GM21737 (cell line): Measurements from ENCODE around the gene ARL17B.
"Not testable (repeated sequence)": the region's sequence is repeated elsewhere in the genome, so short reads cannot be mapped to it uniquely, and the experiment has no call there.

Experiments used
- ATAC-seq: cut with Tn5 transposase; IDR thresholded peaks from one replicate; pipeline ENCODE4 v1.9.1; 2021; ENCODE audit warnings: mild to moderate bottlenecking, moderate library complexity; ENCODE audit not compliant: unreplicated experiment

Gene ARL17B

DNA sequence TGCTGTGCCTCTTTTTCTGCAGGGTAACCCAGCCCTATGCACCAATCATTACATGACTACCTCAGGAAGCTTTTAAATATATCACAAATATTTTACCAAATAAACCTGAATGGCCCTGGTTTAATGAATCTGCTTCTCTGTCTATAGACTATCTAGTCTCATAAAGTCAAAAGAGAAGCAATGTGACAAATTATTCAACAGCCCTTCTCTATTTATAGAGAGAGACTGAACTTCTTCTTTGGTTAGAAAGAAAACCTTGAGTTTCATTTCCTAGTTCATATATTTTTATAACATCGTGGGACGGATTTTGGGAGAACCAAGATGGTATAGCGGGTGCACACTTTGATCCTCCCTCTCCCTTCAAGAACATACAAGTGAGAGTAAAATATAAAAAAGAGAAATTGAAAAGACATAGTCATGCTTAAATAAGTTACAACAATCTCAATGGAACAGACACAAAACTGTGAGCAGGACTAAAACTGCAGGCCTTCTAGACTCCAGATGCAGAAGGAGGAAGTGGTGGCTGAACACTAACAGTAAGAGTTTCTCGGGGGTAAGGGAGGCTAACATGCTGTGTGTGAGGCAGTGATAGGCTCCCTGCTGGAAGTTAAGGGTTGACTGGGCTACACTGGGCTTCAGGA lies 70.5 kb downstream of the ARL17B start:
- peak; percentile 94 for ATAC-seq

DNA sequence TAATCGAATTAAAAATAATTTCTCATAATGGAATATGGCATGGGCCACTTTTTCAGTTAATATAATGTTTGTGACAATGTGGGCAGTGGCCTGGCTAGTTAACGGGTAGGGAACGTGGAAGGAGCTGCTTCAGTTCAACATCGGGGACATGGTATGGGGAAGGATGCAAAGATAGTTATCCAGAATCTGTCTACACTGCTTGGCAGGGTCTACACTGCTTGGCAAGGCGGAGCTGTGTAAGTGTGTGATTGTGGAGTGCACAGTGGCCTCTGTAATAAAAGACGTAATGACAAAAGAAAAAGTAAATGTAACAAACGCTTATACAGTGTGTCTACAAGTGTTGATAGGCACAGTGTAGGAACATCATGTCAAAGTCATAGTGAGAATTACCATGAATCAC lies 74.0 kb downstream of the ARL17B start:
- not testable (repeated sequence) for ATAC-seq

DNA sequence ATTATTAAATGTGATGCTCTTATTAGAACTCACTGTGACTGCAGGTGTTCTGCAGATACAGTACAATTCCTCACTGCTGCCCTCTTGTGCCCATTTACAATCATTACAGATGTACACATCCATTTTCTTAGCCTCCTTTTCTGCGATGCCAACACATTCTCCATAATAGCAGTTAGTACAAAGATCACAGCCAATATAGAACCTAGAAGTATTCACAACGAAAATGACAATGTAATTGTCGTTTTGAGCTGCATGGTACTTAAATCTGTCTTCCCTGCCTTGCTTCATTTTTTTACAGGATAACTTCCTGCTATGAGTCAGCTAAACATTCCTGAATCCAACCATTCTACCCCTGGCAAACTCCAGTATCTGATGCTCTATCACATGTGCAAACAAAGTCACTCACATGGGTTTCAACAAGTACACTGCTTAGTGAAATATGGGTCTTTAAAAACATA lies 74.8 kb downstream of the ARL17B start:
- ATAC-seq, result not testable (repeated sequence)

DNA sequence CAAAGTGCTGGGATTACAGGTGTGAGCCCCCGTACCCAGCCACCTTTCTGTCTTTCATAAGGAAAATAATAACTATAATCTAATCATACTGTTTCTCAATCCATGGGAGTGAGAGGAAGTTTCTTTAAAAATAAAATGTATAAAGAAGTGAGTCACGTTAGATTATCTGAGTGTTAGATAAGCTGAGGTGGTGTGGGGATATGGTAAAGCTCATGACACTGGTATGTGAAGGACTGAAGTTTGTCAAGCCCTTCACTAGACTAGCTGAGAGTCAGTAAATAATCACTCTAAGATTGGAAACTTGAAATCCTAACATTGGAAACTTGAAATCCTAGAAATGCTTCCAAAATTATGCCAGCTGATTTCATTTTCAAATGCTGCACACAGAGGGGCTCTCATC lies 76.1 kb downstream of the ARL17B start:
- not testable (repeated sequence) for ATAC-seq

DNA sequence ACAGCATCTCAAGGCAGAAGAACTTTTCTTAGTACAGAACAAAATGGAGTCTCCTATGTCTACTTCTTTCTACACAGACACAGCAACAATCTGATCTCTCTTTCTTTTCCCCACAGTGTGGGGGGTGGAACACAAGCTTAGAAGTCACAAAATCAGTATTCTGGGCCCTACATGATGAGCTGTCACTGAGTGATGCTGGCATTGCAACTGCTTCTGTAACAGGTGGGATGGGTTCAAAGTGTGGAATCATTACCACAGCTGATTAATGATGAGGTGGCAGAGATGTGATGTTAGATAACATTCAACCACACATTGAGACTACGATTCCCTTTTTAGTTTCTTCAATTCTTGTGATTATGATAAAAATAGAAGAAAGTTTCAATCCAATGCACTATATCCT lies 77.1 kb downstream of the ARL17B start:
- not testable (repeated sequence) for ATAC-seq

DNA sequence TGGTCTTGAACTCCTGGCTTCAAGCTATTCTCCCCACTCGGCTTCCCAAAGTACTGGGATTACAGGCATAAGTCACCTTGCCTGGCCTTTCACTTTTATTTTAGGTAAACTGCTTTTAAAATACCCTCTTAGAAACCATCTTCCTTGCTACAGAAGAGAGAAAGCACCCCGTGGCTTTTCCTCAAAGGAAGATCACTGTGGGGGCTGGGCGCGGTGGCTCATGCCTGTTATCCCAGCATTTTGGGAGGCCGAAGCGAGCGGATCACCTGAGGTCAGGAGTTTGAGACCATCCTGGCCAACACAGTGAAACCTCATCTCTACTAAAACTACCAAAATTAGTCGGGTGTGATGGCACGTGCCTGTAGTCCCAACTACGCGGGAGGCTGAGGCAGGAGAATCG lies 78.9 kb downstream of the ARL17B start:
- not testable (repeated sequence) for ATAC-seq

DNA sequence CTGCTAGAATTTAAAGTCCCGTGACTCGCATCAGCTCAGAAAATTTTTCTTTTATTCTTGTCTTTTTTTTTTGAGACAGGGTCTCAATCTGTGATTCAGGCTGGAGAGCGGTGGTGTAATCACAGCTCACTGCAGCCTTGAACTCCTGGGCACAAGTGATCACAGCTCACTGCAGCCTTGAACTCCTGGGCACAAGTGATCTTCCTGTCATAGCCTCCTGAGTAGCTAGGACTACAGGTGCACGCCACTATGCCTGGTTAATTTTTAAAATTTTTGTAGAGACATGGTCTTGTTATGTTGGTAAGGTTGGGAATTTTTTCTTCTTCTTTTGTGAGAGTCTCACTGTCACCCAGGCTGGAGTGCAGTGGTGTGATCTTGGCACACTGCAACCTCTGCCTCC lies 80.2 kb downstream of the ARL17B start:
- ATAC-seq, result not testable (repeated sequence)

DNA sequence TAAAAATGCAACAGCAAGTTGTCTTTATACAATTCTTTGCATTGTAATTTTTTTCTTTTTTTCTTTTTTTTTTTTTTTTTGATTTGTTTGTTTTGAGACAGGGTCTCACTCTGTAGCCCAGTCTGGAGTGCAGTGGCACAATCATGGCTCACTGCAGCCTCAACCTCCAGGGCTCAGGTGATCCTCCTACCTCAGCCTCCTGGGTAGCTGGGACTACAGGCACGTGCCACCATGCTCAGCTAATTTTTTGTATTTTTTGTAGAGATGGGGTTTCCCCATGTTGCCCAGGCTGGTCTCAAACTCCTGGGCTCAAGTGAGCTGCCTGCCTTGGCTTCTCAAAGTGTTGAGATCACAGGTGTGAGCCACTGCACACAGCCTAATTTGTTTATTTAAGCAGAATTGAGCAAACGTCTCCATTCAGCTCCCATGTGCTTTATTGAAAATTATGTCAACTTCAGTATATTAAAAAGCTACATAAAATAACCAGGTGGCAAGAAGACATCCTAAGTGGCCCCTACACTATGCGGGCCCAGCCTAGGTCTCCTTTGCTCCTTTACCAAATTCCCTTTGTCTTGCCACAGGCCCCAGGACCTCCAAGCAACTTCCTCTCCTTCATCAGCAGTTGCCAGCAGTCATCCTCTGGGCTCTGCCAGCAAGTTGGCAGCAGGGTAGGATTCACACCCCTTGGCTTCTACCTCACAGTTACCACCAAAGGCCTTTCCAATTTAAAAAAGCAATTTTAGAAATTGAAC lies 84.7 kb downstream of the ARL17B start:
- ATAC-seq, result not testable (repeated sequence)

DNA sequence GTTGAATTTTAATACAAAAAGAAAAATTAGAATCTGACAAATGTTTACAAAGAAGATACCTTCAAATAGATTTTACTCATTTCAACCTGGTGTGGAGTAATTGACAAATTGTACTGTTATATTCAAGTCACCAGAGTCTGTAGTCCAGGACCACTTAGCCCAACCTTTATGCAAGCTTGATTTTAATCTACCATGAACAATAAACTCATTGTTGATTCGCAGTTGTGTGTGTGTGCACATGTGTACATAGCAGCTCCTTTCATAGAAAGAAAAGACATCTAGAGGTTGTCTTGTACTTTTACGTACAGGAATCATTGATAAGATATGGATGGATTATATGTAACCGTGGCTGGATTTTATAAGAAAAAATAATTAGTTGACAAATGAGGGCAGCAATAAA lies 87.3 kb downstream of the ARL17B start:
- no peak for ATAC-seq

DNA sequence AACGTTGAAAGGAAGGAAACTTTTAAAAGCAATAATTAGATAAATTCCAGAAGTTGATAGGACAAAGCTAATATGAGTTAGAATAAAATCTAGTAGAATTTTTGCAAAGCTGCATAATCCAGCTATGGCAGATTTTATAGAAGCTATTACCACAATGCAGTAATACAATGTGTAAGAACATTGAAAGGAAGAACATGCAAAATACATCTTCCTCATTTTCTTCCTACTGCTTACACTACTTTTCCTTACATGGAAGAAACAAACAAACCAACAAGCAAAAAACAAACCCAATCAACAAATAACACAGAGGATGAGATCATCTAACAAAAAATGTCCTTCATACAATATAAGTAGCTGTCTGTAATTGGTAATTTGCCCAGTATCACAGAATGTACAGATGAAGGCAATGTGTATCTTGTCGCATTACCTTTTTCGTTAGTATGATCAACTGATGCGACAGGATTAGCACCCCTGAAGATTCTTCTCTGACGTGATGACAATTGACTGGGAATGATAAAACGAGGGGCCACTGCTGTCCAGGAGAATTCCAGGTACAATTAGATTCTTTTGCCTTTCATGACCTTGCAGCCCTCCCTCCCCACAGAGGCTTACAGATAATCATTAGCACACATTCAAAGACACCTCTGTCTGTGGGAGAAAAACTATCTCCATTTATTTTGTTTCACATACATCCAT lies 87.9 kb downstream of the ARL17B start:
- no peak for ATAC-seq

DNA sequence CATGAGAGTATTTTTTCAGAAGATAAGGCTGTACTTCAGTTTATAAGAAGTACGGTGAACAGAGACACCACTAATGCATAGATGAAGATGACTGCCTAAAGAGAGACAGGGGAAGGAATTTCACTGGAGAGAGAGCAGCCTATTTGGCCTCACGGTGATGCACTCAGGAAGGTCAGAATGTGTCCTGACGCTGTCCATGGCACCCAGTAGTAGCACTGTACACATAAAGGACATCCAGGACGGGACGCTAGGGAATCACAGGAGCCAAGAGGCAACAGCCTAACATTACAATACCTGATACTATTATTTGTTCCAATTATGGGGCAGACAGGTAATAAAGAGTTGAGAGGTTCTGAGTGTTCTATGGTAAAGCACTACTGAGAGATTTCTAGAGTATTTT lies 91.5 kb downstream of the ARL17B start:
- no peak for ATAC-seq

DNA sequence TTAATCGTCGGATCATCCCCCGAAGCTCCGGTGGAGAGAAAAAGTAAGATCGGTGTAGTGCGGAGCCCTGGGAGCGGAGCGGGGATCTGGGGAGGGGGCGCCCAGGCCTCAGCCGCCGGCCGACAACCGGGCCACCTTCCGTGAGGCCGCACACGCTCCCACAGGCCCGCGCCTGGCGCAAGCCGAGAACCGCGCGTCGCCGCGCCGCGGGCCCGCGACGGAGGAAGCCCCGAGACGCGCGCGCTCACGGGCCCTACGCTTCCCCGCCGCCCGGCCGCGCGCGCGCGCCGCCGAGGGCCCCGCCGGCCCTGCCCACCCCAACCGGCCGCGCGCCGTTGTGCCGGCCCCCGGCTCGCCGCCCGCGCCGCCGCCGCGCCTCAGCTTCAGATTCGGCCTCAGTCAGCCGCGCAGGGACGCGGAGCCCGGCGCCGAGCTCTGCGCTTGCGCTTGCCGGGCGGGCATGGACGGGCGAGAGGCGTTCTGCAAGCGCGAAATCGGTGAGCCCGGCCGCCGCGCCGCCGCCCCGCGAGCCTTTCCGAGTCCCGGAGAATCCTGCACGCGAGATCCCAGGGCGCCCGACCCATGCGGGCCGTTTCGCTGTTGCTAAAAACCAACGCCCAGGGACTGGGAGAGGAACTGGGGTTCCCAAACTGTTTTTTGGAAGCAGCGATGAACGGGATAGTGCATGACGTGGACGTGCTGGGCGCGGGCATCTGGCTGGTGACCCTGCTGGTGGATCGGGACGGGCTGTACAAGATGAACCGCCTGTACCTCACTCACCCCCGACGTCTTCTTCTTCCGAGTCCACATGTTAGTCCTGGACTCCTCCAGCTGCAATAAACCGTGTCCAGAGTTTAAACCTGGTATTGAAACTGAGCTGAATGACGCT lies 94.7 kb downstream of the ARL17B start:
- peak; percentile 81 for ATAC-seq

DNA sequence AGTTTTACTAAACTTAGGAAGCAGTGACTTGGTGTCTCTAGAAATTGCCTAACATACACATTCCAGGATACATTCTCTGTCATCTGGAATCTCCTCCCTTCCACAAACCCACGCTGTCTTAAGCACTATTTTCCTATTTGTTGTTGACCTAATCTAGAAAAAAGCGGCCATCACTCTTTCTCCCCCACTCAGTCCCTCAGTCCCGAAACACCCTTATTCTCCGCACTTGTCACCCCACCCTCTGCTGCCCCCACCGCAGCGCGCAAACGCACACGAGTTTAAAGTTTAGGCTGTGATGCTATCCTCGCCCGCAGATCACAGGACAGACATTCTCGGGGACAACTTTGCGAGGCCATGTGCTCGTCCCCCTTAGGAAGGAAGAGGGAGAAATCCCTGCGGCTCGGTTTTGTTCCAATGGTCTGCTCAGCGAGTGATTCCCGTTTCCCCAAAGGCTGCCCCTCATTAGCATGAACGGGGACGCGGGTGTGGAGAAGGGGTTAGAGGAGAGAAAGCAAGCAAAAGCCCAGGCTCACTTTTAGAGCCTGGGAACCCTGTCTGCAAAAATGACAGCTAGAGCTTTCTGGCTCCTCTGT lies 95.4 kb downstream of the ARL17B start:
- ATAC-seq, result peak; percentile 4

DNA sequence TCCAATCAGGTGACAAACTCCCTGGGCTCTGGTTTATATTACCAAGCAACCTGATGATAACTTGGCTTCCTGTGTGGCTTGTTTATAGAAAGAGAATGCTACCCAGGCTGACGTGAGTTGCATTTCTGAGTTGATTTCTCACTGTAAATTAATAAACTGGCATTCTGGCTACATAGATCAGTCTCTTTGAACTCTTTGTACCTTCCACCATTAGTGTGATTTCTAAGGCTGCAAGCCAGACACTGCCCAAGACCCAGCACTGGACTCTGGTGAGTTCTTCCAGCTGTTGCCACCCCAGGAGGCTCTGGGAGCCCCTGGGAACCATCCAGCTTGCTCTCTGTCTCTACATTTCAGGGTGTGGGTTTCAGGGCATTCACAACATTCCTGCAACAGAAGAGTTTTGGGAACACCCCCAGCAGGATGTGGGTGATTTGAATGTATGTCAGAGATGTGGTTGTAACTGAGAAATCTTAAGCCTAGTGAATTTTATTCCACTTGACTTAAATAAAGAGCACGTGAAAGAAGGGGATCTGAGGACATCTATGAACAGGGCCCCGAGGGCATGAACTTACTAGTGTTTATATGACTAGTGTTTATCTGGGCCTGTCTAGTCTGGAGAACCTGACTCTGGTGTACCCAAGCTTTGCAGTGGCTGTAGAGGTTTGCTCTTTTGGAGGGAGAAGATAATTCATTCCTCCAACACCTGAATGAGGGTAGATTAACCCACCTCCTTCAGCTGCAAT lies 96.9 kb downstream of the ARL17B start:
- no peak for ATAC-seq

DNA sequence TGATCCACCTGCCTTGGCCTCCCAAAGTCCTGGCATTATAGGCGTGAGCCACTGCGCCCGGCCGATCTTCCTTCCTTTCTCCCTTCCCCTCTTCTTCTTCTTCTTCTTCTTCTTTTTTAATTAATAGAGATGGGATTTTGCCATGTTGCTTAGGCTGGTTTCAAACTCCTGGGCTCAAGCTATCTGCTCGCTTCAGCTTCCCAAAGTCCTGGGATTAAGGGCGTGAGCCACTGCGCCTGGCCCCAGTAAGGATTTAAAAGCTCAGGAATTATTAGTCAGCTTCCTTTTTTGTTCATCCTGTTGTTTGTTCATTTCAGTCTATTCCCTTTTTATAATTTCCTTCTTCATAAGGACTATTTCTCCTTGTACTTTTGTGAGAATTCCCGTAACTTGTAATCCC lies 99.3 kb downstream of the ARL17B start:
- ATAC-seq, result no peak

DNA sequence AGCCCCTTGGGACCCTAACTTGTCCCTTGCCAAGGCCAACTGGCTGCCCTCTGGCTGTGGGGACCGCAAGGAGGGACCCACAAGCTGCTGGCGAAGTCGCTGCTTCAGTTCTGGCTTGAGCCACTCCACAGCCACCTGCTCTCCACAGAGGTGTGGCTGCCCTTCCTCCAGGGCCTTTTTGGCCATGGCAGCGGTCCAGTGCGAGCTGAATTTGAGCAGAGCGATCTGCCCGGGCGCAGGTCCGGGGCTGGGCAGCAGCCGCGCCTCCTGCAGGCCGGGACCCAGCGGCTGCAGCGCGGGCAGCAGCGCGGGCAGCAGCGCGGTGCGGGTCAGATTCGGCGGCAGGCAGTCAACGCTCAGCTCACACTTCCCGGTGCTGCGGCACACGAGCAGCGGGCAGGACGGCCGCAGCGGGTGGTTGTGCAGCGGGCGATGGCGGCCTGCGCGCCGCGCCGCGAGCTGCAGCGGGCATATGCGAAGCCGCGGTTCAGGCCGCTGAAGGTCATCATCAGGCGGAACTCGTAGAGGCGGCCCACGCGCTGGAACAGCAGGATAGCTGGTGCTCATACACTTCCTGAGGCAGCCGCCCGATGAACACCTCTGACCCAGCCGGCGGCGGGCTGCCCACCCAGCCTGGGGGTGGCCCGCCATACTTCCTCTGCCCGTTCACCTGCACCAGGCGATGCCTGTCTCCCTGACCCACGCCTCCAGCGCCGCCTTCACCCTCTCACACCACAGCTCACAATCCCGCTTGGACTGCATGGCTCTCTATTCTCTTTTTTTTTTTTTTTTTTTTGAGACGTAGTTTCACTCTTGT lies 101.5 kb downstream of the ARL17B start:
- ATAC-seq, result peak; percentile 64

DNA sequence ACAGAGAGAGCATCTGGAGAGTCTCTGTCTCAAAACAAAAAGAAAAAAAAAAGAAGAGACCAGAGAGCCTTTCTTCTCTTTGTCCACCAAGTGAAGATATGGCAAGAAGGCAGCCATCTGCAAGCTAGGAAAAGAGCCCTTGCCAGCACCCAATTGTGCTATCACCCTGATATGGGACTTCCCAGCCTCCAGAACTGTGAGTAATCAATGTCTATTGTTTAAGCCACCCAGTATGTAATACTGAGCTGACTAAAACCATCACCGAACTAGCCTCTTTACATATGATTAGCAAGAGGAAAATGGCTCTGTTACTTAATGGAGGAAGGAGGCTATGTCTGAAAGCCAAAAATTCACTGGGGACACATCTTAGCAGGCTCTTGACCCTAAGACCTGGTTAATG lies 105.2 kb downstream of the ARL17B start:
- ATAC-seq, result not testable (repeated sequence)

DNA sequence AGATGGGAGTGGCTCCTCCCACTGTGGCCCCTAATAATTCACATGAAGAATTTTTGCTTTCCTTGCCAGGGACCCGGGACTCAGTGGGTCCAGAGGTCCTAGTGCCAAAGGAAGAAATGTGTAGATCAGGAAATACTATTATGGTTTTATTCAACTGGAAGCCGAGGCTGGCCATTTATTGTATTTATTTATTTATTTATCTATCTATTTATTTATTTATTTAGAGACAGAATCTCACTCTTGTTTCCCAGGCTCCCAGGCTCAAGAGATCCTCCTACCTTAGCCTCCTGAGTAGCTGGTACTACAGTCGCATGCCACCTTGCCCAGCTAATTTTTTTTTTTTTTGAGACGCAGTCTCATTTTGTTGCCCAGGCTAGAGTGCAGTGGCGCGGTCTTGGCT lies 107.4 kb downstream of the ARL17B start:
- not testable (repeated sequence) for ATAC-seq

DNA sequence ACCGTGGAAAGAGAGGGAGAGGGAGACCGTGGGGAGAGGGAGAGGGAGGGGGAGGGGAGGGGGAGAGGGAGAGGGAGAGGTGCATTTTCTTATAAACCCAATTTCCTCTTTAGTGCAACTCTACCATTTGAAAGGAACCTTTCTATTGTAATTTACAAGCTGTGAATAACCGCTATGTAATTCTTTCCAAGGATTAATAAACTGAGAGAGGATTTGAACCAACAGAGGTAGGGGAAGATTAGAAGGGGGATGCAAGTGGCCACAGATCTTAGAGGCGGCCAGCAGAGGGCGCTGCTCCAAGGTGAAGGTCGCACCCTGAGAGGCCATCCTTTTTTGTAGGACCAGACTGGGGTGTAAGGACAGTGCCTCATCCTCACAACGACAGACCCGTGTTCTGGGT lies 107.8 kb downstream of the ARL17B start:
- not testable (repeated sequence) for ATAC-seq
